Measurements from ENCODE around the gene ANKRD55.

Gene ANKRD55

DNA sequence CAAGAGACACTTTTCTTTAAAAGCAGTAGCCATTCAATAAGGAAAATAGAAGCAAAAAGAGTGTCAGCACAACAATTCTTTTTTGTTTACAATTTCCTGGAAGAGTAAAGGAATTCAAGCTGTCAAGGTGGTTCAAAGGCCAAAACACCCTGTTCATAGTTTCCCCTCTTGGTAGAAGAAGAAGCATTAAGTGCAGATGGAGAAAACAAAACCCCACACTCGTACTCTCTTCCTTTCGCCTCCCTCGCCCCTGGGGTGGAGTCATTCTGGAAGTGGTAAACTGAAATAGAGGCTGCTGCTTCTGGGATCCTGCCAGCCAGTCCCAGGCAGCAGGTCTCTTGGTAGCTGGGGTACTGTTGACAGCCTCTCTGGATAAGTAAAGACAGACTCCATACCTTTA, 105.0 kb downstream of the ANKRD55 start:
- ChIA-PET CTCF (no interaction called here), POLR2A (interaction anchor here (1.0 kb wide), 1 partner anchor 23 kb away, joined by 4 read pairs; no protein-coding TSS in a partner anchor)
- TF ChIP-seq ZNF302 (tag by site-specific recombination; IDR thresholded peaks at IDR 0.05; ENCODE audit: low read depth), result no peak
- TF ChIP-seq ZNF544 (tag by site-specific recombination; IDR thresholded peaks at IDR 0.05), result no peak
- TF ChIP-seq ZNF2 (tag by site-specific recombination; IDR thresholded peaks at IDR 0.05), result no peak
- TF ChIP-seq BCL11B (tag by site-specific recombination; IDR thresholded peaks at IDR 0.05; ENCODE audit: low read depth), result no peak
- no peak for TF ChIP-seq ZNF501 (tag by site-specific recombination; IDR thresholded peaks at IDR 0.05)
- no peak for TF ChIP-seq ZNF223 (tag by site-specific recombination; IDR thresholded peaks at IDR 0.05)
- TF ChIP-seq OSR2 (tag by site-specific recombination; IDR thresholded peaks at IDR 0.05), result no peak
- TF ChIP-seq KLF1 (tag by site-specific recombination; IDR thresholded peaks at IDR 0.05), result no peak
- TF ChIP-seq ZNF677 (tag by site-specific recombination; IDR thresholded peaks at IDR 0.05), result no peak
- TF ChIP-seq ZFP37 (tag by site-specific recombination; IDR thresholded peaks at IDR 0.05), result no peak
- TF ChIP-seq ZNF175 (tag by site-specific recombination; IDR thresholded peaks at IDR 0.05), result no peak
- TF ChIP-seq ZNF560 (tag by site-specific recombination; IDR thresholded peaks at IDR 0.05; ENCODE audit: borderline replicate concordance), result no peak
- TF ChIP-seq, protein P1, sequence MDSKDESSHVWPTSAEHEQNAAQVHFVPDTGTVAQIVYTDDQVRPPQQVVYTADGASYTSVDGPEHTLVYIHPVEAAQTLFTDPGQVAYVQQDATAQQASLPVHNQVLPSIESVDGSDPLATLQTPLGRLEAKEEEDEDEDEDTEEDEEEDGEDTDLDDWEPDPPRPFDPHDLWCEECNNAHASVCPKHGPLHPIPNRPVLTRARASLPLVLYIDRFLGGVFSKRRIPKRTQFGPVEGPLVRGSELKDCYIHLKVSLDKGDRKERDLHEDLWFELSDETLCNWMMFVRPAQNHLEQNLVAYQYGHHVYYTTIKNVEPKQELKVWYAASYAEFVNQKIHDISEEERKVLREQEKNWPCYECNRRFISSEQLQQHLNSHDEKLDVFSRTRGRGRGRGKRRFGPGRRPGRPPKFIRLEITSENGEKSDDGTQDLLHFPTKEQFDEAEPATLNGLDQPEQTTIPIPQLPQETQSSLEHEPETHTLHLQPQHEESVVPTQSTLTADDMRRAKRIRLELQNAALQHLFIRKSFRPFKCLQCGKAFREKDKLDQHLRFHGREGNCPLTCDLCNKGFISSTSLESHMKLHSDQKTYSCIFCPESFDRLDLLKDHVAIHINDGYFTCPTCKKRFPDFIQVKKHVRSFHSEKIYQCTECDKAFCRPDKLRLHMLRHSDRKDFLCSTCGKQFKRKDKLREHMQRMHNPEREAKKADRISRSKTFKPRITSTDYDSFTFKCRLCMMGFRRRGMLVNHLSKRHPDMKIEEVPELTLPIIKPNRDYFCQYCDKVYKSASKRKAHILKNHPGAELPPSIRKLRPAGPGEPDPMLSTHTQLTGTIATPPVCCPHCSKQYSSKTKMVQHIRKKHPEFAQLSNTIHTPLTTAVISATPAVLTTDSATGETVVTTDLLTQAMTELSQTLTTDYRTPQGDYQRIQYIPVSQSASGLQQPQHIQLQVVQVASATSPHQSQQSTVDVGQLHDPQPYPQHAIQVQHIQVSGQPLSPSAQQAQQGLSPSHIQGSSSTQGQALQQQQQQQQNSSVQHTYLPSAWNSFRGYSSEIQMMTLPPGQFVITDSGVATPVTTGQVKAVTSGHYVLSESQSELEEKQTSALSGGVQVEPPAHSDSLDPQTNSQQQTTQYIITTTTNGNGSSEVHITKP (tag by site-specific recombination; IDR thresholded peaks at IDR 0.05), result no peak
- TF ChIP-seq, protein P2, sequence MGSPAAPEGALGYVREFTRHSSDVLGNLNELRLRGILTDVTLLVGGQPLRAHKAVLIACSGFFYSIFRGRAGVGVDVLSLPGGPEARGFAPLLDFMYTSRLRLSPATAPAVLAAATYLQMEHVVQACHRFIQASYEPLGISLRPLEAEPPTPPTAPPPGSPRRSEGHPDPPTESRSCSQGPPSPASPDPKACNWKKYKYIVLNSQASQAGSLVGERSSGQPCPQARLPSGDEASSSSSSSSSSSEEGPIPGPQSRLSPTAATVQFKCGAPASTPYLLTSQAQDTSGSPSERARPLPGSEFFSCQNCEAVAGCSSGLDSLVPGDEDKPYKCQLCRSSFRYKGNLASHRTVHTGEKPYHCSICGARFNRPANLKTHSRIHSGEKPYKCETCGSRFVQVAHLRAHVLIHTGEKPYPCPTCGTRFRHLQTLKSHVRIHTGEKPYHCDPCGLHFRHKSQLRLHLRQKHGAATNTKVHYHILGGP (tag by site-specific recombination; IDR thresholded peaks at IDR 0.05), result no peak
- TF ChIP-seq YY2 (tag by site-specific recombination; IDR thresholded peaks at IDR 0.05), result no peak
- Histone ChIP-seq H3K9me3 (ENCODE audit: control insufficient read depth, insufficient read depth, low read depth, low read length) (no peaks in the 10 kb centered on the region), H3K4me3 (ENCODE audit: low read depth, low read length) (no peak overlapping the region), H3K27ac (ENCODE audit: extremely low read depth, low read depth, low read length) (no peak overlapping the region), H3K4me1 (ENCODE audit: control insufficient read depth, insufficient read depth, low read length) (0 out of 2 replicates have a peak, but pooled peaks cover 6% of the 10 kb centered on the region), H3K36me3 (ENCODE audit: control insufficient read depth in 2 of 2, insufficient read depth in 1 of 2, low read length in 2 of 2) (no peaks in the 10 kb centered on the region)

DNA sequence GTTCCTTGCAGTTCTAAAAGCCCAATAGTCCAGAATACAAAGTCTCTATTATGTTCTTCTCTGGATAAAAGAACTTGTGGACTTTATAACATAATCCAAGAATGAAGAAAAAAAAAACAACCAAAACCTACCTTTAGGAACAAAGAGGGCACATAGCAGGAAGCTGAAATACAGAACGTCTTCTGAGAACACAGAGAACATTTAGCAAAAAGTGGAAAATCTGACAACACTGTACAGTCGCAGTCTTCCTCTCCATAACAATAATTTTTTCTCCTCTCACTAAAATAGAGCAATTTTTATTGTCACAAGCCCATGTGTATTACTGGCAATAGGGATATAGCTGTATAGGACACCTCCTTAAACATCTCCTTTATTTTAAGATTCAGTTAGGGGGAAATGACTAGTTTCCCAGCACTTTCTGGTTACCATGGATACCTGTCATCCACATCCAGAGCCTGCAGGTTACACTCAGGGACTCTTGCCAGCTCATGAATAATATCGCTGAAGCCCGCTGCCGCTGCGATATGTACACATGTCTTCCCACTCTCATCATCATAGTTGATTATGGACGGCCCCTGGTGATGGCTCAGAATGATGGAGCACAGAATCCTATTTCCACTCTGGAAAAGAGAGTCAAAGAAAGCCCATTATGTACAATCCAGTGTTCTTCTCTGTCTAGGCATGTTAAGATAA, 106.5 kb downstream of the ANKRD55 start:
- H3K9me3 ChIP-seq (ENCODE audit: control insufficient read depth, insufficient read depth, low read depth, low read length), result no peaks in the 10 kb centered on the region
- ChIA-PET POLR2A (interaction anchor here (1.2 kb wide), 1 partner anchor 8 kb away, joined by 3 read pairs; no protein-coding TSS in a partner anchor), CTCF (no interaction called here)
- peaks cover 13% of the 10 kb centered on the region; the same call in 1 of the 2 replicates for H3K4me1 ChIP-seq (ENCODE audit: control insufficient read depth, insufficient read depth, low read length)
- no peaks in the 10 kb centered on the region for H3K36me3 ChIP-seq (ENCODE audit: control insufficient read depth in 2 of 2, insufficient read depth in 1 of 2, low read length in 2 of 2)
- H3K27ac ChIP-seq (ENCODE audit: extremely low read depth, low read depth, low read length), result no peak overlapping the region
- no peak overlapping the region for H3K4me3 ChIP-seq (ENCODE audit: low read depth, low read length)
- TF ChIP-seq REPIN1 (tag by site-specific recombination; IDR thresholded peaks at IDR 0.05; ENCODE audit: low read depth) (no peak), ZNF596 (tag by site-specific recombination; IDR thresholded peaks at IDR 0.05) (no peak), ZNF169 (tag by site-specific recombination; IDR thresholded peaks at IDR 0.05) (no peak), ZNF112 (tag by site-specific recombination; IDR thresholded peaks at IDR 0.05) (no peak), ZNF174 (tag by site-specific recombination; IDR thresholded peaks at IDR 0.05) (no peak)
- TF ChIP-seq, protein P3, sequence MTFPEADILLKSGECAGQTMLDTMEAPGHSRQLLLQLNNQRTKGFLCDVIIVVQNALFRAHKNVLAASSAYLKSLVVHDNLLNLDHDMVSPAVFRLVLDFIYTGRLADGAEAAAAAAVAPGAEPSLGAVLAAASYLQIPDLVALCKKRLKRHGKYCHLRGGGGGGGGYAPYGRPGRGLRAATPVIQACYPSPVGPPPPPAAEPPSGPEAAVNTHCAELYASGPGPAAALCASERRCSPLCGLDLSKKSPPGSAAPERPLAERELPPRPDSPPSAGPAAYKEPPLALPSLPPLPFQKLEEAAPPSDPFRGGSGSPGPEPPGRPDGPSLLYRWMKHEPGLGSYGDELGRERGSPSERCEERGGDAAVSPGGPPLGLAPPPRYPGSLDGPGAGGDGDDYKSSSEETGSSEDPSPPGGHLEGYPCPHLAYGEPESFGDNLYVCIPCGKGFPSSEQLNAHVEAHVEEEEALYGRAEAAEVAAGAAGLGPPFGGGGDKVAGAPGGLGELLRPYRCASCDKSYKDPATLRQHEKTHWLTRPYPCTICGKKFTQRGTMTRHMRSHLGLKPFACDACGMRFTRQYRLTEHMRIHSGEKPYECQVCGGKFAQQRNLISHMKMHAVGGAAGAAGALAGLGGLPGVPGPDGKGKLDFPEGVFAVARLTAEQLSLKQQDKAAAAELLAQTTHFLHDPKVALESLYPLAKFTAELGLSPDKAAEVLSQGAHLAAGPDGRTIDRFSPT (tag by site-specific recombination; IDR thresholded peaks at IDR 0.05), result no peak
- TF ChIP-seq, protein P4, sequence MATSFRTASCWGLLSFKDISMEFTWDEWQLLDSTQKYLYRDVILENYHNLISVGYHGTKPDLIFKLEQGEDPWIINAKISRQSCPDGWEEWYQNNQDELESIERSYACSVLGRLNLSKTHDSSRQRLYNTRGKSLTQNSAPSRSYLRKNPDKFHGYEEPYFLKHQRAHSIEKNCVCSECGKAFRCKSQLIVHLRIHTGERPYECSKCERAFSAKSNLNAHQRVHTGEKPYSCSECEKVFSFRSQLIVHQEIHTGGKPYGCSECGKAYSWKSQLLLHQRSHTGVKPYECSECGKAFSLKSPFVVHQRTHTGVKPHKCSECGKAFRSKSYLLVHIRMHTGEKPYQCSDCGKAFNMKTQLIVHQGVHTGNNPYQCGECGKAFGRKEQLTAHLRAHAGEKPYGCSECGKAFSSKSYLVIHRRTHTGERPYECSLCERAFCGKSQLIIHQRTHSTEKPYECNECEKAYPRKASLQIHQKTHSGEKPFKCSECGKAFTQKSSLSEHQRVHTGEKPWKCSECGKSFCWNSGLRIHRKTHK (tag by site-specific recombination; IDR thresholded peaks at IDR 0.05), result no peak
- TF ChIP-seq, protein P5, sequence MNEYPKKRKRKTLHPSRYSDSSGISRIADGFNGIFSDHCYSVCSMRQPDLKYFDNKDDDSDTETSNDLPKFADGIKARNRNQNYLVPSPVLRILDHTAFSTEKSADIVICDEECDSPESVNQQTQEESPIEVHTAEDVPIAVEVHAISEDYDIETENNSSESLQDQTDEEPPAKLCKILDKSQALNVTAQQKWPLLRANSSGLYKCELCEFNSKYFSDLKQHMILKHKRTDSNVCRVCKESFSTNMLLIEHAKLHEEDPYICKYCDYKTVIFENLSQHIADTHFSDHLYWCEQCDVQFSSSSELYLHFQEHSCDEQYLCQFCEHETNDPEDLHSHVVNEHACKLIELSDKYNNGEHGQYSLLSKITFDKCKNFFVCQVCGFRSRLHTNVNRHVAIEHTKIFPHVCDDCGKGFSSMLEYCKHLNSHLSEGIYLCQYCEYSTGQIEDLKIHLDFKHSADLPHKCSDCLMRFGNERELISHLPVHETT (tag by site-specific recombination; IDR thresholded peaks at IDR 0.05), result no peak

Data from HEK293 (cell line).